Stimulated activated CD4-positive, alpha-beta T cell treated with anti-CD3 and anti-CD28 coated beads, Interleukin-1b, Interleukin-23, amount 100 ng/mL, for 4 hours (primary cell): ENCODE data around the gene TULP1.
"Not testable (repeated sequence)": the region's sequence is repeated elsewhere in the genome, so short reads cannot be mapped to it uniquely, and the experiment has no call there.

Experiments
- DNase-seq, 2 donors: peaks; one replicate each; pipeline ENCODE4 v3.0.0-alpha.2; 2020; ENCODE audit warnings: low read depth in 2 of 2

The TULP1 gene

GRCh38 chr6:35521235-35521634 lies 8.5 kb upstream of the TULP1 start:
- DNase-seq: no peak

- DNase-seq: no peak
Measured at GRCh38 chr6:35519313-35520015, 6.8 kb upstream of the TULP1 start.

DNA sequence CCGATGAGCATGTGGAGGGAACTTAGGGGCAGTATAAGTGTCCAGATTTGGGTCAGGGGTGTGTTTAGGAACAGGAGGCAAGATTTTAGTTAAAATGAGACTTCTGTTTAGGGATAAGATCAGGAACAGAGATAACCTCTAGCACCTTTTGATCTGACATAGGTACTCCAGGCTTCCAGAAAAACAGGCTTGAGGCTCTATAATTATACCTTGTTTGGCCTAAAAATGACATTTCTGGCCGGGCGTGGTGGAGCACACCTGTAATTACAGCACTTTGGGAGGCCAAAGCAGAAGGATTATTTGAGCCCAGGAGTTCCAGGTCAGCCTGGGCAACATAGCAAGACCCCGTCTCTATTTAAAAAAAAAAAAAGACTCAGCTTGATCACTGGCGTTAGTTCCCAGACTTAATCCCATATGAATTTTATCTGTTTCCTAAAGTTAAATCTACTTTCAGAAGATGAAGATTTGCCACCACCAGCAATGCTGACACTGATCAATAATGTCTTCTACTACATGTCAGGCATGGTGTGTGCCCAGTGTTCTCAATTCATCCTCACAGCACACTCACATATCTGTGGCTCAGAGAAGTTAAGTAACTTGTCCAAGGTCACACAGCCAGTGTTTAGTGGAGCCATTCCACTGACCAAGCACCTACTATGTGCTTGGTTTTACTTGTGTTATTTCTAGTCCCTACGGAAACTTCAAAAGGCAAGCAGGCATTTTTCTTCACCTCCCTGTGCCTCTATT lies 6.0 kb upstream of the TULP1 start:
- no peak for DNase-seq

GRCh38 chr6:35517978-35518377 lies 5.3 kb upstream of the TULP1 start:
- DNase-seq: not testable (repeated sequence)

DNA sequence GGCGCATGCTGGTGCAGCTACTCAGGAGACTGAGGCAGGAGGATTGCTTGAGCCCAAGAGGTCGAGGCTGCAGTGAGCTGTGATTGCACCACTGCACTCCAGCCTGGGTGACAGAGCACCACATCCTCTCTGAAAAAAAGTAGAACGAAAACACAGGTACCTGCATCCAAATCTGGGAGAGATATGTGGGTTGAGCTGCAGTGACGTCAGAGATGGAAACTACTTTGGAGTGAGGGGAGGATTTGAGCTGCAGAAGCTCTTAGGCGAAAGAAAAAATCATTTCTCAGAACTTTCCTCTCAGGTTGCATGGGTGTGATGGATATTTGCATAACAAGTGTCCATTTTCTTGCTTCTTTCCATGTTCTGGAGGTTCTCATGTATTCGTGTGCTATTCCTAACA lies 4.0 kb upstream of the TULP1 start:
- DNase-seq: no peak

DNA sequence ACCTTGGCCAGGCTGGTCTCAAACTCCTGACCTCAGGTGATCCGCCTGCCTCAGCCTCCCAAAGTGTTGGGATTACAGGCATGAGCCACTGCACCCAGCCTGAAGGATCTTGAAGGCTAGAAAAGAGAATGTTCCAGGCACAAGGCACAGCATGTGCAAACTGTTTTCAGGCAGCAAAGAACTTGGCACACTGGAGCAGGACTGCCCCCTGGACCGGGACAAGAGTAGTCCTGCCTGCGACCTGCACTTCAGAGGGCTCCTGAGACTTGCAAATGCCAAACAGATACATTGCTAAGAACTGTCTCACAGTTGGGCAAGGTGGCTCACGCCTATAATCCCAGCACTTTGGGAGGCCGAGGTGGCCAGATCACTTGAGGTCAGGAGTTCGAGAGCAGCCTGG lies 3.2 kb upstream of the TULP1 start:
- DNase-seq: not testable (repeated sequence)

- DNase-seq: no peak
Measured at GRCh38 chr6:35514587-35514986, 1.9 kb upstream of the TULP1 start.

- DNase-seq: no peak
Measured at GRCh38 chr6:35512006-35512405, 690 bp downstream of the TULP1 start.

GRCh38 chr6:35511562-35511941 lies 1.1 kb downstream of the TULP1 start:
- no peak for DNase-seq

DNA sequence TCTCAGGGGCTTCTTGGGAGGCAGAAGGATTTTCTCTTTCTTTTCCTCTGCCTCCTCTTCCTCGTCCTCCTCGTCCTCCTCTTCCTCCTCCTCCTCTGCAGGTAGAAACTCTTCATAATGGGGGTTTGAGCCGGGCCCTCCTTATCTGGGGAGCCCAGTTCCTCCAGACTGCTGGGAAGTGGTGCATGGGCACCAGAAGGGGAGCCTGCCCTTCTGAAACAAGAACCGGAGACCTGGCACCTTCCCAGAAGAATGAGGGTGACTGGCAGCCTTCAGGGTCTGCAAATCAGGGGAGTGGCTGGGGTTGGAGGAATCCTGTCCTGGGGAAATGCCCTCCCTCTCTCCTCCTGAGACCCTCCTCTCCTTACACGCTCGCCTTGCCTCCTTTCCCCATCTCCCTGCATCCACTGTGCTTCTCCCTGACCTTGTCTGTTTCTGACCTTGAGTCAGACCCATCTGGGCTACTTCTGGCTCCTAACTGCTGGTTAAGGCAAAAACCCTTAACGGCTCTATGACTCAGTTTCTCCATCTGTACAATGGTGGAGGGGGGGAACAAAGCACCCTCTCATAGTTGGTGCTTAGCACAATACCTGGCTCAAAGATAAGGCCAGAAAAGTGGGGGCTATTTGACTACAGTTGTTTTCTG lies 1.7 kb downstream of the TULP1 start:
- DNase-seq: no peak

- no peak for DNase-seq
Measured at GRCh38 chr6:35508542-35508941, 4.2 kb downstream of the TULP1 start.

DNA sequence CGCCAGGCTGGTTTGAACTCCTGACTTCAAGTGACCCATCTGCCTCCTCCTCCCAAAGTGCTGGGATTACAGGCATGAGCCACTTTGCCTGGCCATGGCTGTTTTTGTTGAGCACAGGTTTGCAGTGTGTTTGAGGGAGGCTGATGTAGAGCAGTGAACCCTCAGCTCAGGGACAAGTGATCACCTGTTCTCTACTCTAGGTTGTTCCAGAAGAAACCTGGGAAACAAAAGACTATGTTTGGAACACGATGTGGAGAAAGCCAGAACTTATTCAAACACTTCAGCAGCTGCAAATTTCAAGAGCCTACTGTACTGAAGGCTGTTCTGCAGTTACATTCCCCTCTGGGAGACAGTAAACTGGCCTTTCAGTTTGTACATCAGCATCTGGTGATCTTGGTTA lies 4.7 kb downstream of the TULP1 start:
- no peak for DNase-seq

- no peak for DNase-seq
Measured at GRCh38 chr6:35507221-35507620, 5.5 kb downstream of the TULP1 start.

DNA sequence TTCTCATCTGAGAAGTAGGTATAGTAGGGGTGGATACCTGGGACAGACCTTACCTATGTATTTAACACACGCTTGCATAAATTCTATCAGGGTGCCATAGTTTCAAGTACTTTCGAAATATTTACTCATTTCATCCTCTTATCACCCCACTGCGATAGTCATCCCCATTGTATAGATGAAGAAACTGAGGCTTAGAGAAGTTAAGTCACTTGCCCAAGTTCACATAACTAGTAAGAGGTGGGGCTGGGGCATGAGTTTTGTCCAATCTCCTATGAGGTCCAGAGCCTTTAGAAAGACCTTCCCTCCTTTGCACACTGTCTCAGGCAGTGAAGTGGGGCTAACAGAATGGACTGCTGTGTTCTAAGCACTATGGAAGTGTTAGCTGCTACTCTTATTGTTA lies 6.2 kb downstream of the TULP1 start:
- no peak for DNase-seq

- no peak for DNase-seq
Measured at GRCh38 chr6:35505999-35506412, 6.7 kb downstream of the TULP1 start.

- no peak for DNase-seq
Measured at GRCh38 chr6:35503534-35503933, 9.2 kb downstream of the TULP1 start.

DNA sequence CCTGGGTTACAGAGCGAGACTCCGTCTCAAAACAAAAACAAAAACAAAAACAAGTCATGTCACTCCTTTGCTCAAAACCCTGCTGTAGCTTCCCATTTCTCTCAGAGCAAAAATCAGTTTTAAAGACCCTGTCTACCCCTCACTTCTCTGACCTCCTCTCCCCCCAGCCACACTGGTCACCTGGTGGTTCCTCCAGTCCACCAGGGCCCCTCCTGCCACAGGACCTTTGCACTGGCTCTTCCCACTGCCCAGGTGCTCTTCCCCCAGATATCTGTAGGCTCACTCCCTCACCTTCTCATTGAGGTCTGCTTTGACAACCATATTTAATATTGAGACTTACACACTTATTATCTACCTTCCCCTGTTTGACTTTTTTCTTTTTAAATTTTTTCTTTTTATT lies 10.9 kb downstream of the TULP1 start:
- DNase-seq: no peak

DNA sequence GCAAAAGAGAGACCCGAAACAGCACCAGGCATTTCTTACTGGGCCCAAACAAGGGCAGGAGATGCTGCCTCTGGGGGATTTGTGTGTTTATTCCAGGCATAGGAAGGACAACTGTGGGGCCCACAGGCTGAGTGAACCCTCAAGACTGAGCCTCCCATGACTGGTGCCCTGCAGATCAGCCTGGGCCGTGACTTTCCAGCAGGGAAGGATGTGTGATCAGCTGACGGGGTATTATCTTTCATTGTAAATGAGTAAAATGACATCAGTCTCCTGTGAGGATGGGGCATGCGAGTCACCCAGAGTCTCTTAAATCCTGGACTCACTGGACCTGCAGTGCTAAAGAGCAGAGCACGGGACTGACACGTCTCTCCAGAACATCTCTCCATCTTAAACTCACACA lies 11.9 kb downstream of the TULP1 start:
- no peak for DNase-seq

DNA sequence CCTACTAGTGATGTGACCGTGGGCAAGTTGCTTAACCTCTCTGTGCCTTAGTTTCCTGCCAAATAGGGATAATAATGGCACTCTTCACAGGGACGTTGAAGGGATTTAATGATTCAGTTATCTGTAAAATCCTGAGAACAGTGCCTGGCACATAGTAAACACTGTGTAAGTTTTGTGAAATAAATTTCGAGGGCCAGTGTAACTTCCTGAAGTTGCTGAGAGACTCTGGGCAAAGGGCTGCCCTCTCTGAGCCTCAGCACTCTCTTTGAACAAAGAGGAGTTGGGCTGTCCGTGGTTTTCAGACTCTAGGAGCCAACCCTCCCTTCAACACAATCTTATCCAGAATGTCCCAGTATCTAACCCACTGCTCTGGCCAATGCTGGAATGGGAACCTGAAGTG lies 13.3 kb downstream of the TULP1 start:
- DNase-seq: no peak

GRCh38 chr6:35498422-35499067 lies 14.2 kb downstream of the TULP1 start:
- DNase-seq: no peak

DNA sequence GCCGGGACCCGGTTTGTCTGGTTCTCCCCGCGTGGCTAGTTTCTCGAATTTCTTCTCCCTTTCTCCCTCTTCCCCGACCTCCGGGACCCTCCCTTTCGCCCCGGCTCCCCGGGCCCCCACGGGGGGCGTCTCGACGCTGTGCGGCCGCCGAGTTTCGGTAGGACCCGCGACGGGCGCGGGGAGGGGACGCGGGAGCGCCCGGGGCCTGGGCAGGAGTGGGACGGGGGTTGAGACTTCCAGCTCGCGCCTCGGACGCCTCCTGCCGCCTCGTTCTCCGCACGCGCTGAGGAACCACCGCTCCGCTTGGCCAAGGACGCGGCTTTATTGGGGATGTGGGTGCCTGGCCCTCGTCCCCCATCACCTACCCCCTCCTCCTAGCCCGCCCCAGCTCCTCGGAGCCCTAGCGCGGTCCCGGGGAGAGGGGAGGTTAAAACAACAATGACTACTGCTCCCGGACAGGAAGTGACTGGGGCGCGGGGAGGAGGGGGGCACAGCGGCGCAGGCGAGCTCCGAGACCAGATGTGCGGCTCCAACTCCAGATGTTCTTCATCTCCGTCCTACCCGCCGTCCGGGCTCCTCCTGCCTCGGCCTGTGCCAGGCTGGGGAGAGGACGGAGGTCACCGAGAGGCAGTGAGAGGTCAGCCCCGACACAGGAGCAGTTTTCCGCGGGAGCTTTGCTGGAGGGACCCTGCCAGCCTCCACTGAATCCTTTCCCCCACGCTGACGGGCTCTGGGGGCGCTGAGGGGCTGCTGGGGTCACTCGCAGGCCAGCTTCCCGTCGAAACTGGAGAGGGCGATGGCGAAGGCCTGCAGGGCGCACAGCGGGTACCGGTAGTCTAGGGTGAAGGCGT lies 14.9 kb downstream of the TULP1 start:
- DNase-seq: peak in 1 of 2 donors; percentile 47
